NCI-H146 (cell line): Measurements from ENCODE around the gene GPR39.

Experiments
- DNase-seq: peaks from one replicate; lab custom pipeline; 2025; lab: John Stamatoyannopoulos, UW

Gene GPR39

GRCh38 chr2:132605236-132606180, 188.9 kb downstream of the GPR39 start:
- no peak for DNase-seq

GRCh38 chr2:132606649-132607048, 190.0 kb downstream of the GPR39 start:
- DNase-seq: no peak

- no peak for DNase-seq
Measured at GRCh38 chr2:132607426-132608090, 191.0 kb downstream of the GPR39 start.

GRCh38 chr2:132608311-132608710, 191.7 kb downstream of the GPR39 start:
- DNase-seq: no peak

- DNase-seq: no peak
Measured at GRCh38 chr2:132609101-132609890, 192.7 kb downstream of the GPR39 start.

- no peak for DNase-seq
Measured at GRCh38 chr2:132611719-132612118, 195.1 kb downstream of the GPR39 start.

GRCh38 chr2:132615329-132616085, 198.9 kb downstream of the GPR39 start:
- no peak for DNase-seq

- DNase-seq: no peak
Measured at GRCh38 chr2:132617989-132618388, 201.4 kb downstream of the GPR39 start.

GRCh38 chr2:132618734-132619133, 202.1 kb downstream of the GPR39 start:
- DNase-seq: no peak

- no peak for DNase-seq
Measured at GRCh38 chr2:132620115-132620514, 203.5 kb downstream of the GPR39 start.

GRCh38 chr2:132621131-132621875, 204.7 kb downstream of the GPR39 start:
- DNase-seq: no peak

- no peak for DNase-seq
Measured at GRCh38 chr2:132623096-132623839, 206.7 kb downstream of the GPR39 start.

GRCh38 chr2:132627536-132627935, 210.9 kb downstream of the GPR39 start:
- DNase-seq: no peak

- DNase-seq: no peak
Measured at GRCh38 chr2:132632000-132632649, 215.5 kb downstream of the GPR39 start.

GRCh38 chr2:132633635-132634034, 217.0 kb downstream of the GPR39 start:
- no peak for DNase-seq

GRCh38 chr2:132636346-132636745, 219.7 kb downstream of the GPR39 start:
- no peak for DNase-seq

- no peak for DNase-seq
Measured at GRCh38 chr2:132638313-132639040, 221.9 kb downstream of the GPR39 start.

GRCh38 chr2:132640116-132640515, 223.5 kb downstream of the GPR39 start:
- no peak for DNase-seq

GRCh38 chr2:132641819-132642218, 225.2 kb downstream of the GPR39 start:
- no peak for DNase-seq
